ENCODE data around the gene RNF180. TPM values are rescaled to one million over a fixed set of nuclear protein-coding genes. Genes with fewer than 3 reads are reported as not detected.

RNF180 gene
- total and polyA plus RNA-seq, 2 donors (not counting 1 experiment from before 2014, with no cell fraction given), result not detected

- H3K4me2 ChIP-seq (replicated peaks; ENCODE audit: low read depth, low read length, poor library complexity, severe bottlenecking), result no peak overlapping the region
- H3K9ac ChIP-seq (ENCODE audit: low read length), result no peak overlapping the region
- H3K27me3 ChIP-seq (replicated peaks in 1 of 4; ENCODE audit: control extremely low read depth in 1 of 4, control insufficient read depth in 3 of 4, insufficient read depth in 4 of 4, low read length in 3 of 4), result peaks cover 0 to 7% (median 5%) of the 10 kb centered on the region in 4 experiments
- Mint-ChIP-seq H3K9me3 (ENCODE audit: insufficient read depth) (peaks cover 5% of the 10 kb centered on the region), H3K27ac (no peak overlapping the region), H3K4me1 (peaks cover 6% of the 10 kb centered on the region), H3K27me3 (peaks cover 3% of the 10 kb centered on the region), H3K4me3 (no peak overlapping the region)
- no peak overlapping the region for H3K27ac ChIP-seq (ENCODE audit: low read length in 2 of 2)
- no peak overlapping the region for H3K4me3 ChIP-seq (ENCODE audit: control extremely low read depth in 1 of 5, extremely low read depth in 1 of 5, insufficient read depth in 1 of 5, low read depth in 2 of 5, low read length in 4 of 5)
- no peak for ATAC-seq (ENCODE audit: low read depth)
- no peak for DNase-seq
- H3K36me3 ChIP-seq (replicated peaks in 1 of 2; ENCODE audit: control extremely low read depth in 1 of 2, control insufficient read depth in 1 of 2, extremely low read depth in 1 of 2, insufficient read depth in 2 of 2, low read length in 1 of 2), result no peaks in the 10 kb centered on the region
- peaks cover 4 to 5% of the 10 kb centered on the region in 2 donors for H3K4me1 ChIP-seq (ENCODE audit: control insufficient read depth in 2 of 2, insufficient read depth in 2 of 2, low read length in 2 of 2)
- TF ChIP-seq, protein P1, sequence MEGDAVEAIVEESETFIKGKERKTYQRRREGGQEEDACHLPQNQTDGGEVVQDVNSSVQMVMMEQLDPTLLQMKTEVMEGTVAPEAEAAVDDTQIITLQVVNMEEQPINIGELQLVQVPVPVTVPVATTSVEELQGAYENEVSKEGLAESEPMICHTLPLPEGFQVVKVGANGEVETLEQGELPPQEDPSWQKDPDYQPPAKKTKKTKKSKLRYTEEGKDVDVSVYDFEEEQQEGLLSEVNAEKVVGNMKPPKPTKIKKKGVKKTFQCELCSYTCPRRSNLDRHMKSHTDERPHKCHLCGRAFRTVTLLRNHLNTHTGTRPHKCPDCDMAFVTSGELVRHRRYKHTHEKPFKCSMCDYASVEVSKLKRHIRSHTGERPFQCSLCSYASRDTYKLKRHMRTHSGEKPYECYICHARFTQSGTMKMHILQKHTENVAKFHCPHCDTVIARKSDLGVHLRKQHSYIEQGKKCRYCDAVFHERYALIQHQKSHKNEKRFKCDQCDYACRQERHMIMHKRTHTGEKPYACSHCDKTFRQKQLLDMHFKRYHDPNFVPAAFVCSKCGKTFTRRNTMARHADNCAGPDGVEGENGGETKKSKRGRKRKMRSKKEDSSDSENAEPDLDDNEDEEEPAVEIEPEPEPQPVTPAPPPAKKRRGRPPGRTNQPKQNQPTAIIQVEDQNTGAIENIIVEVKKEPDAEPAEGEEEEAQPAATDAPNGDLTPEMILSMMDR (IDR thresholded peaks at IDR 0.05), result no peak
- no peak for TF ChIP-seq EZH2 (IDR thresholded peaks at IDR 0.05; ENCODE audit: borderline replicate concordance, insufficient read depth, low read depth, low read length, poor library complexity, severe bottlenecking)
- intact Hi-C loops (cut with micrococcal nuclease), result no loop called here
- no peaks in the 10 kb centered on the region for H4K20me1 ChIP-seq (ENCODE audit: control insufficient read depth, insufficient read depth, low read length, poor library complexity, severe bottlenecking)
- H3K9me3 ChIP-seq (ENCODE audit: control extremely low read depth in 1 of 3, control insufficient read depth in 2 of 3, insufficient read depth in 1 of 3, low read length in 2 of 3), result peaks cover 0 to 2% (median under 1%) of the 10 kb centered on the region in 3 donors
- POLR2A ChIA-PET, result no interaction called here
- no peaks in the 10 kb centered on the region for H3K79me2 ChIP-seq (ENCODE audit: control insufficient read depth, insufficient read depth, low read length)
- H2AFZ ChIP-seq (ENCODE audit: insufficient read depth, low read depth, low read length, poor library complexity, severe bottlenecking), result no peak overlapping the region
- 94% methylated on average over 2 of the region's 2 CpGs for whole genome bisulfite sequencing (ENCODE audit: insufficient coverage)
- CTCF ChIA-PET, result no interaction called here
These were observed 6.8 kb upstream of the RNF180 start for GRCh38 chr5:64158827-64159226.

DNA sequence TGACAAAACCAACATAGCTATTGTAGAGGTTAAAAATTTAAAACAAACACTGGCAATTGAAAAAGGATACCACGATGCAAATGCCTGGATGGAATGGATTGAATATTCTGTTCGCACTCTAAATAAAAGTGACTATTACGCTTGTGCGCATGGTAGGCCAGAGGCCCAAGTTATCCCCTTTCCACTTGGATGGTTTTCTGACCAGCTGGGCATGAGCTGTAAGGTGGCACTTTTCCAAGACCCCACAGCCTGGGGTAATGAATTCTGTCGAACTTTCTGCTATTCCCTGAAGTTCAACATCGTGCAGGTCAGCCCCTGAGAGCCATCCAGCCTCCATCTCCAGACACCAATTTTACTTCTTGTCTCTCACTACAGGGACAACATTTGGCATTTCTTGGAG is 5.4 kb upstream of the RNF180 start:
- peaks cover 17% of the 10 kb centered on the region for H3K27me3 Mint-ChIP-seq
- peaks cover 0 to 17% (median 9%) of the 10 kb centered on the region in 4 experiments for H3K27me3 ChIP-seq (replicated peaks in 1 of 4; ENCODE audit: control extremely low read depth in 1 of 4, control insufficient read depth in 3 of 4, insufficient read depth in 4 of 4, low read length in 3 of 4)
- POLR2A ChIA-PET, result no interaction called here
- H3K4me1 Mint-ChIP-seq, result peaks cover 8% of the 10 kb centered on the region
- no peak for DNase-seq
- H3K36me3 ChIP-seq (replicated peaks in 1 of 2; ENCODE audit: control extremely low read depth in 1 of 2, control insufficient read depth in 1 of 2, extremely low read depth in 1 of 2, insufficient read depth in 2 of 2, low read length in 1 of 2), result no peaks in the 10 kb centered on the region
- CTCF ChIA-PET, result no interaction called here
- WGBS (ENCODE audit: insufficient coverage), result 90% methylated on average over 4 of the region's 6 CpGs
- H3K4me2 ChIP-seq (replicated peaks; ENCODE audit: low read depth, low read length, poor library complexity, severe bottlenecking), result no peak overlapping the region
- H3K4me3 Mint-ChIP-seq, result no peak overlapping the region
- no peak overlapping the region for H3K9ac ChIP-seq (ENCODE audit: low read length)
- intact Hi-C loops (cut with micrococcal nuclease), result no loop called here
- H2AFZ ChIP-seq (ENCODE audit: insufficient read depth, low read depth, low read length, poor library complexity, severe bottlenecking), result no peak overlapping the region
- no peak for TF ChIP-seq EZH2 (IDR thresholded peaks at IDR 0.05; ENCODE audit: borderline replicate concordance, insufficient read depth, low read depth, low read length, poor library complexity, severe bottlenecking)
- no peak overlapping the region for H3K4me3 ChIP-seq (ENCODE audit: control extremely low read depth in 1 of 5, extremely low read depth in 1 of 5, insufficient read depth in 1 of 5, low read depth in 2 of 5, low read length in 4 of 5)
- no peaks in the 10 kb centered on the region for H4K20me1 ChIP-seq (ENCODE audit: control insufficient read depth, insufficient read depth, low read length, poor library complexity, severe bottlenecking)
- H3K9me3 Mint-ChIP-seq (ENCODE audit: insufficient read depth), result peaks cover 5% of the 10 kb centered on the region
- H3K27ac ChIP-seq (ENCODE audit: low read length in 2 of 2), result no peak overlapping the region
- H3K4me1 ChIP-seq (ENCODE audit: control insufficient read depth in 2 of 2, insufficient read depth in 2 of 2, low read length in 2 of 2), result peaks cover 4 to 5% of the 10 kb centered on the region in 2 donors
- H3K9me3 ChIP-seq (ENCODE audit: control extremely low read depth in 1 of 3, control insufficient read depth in 2 of 3, insufficient read depth in 1 of 3, low read length in 2 of 3), result peaks cover 0 to 2% (median 0%) of the 10 kb centered on the region in 3 donors
- H3K79me2 ChIP-seq (ENCODE audit: control insufficient read depth, insufficient read depth, low read length), result no peaks in the 10 kb centered on the region
- ATAC-seq (ENCODE audit: low read depth), result no peak
- no peak overlapping the region for H3K27ac Mint-ChIP-seq
